ENCODE results near the gene IDUA.

Gene IDUA

DNA sequence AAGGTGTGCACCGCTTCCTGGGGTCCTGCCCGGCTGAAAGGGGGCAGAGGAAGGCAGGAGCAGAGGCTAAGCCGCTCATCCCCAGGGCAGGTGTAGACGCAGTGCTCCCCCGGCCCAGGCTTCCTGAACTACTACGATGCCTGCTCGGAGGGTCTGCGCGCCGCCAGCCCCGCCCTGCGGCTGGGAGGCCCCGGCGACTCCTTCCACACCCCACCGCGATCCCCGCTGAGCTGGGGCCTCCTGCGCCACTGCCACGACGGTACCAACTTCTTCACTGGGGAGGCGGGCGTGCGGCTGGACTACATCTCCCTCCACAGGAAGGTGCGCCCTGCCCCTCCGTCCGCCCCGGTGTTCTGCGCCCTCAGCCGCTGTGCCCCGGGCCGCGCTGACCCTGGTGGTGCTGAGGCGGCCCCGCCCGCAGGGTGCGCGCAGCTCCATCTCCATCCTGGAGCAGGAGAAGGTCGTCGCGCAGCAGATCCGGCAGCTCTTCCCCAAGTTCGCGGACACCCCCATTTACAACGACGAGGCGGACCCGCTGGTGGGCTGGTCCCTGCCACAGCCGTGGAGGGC lies 14.8 kb downstream of the IDUA start:
- TF ChIP-seq, protein P1, sequence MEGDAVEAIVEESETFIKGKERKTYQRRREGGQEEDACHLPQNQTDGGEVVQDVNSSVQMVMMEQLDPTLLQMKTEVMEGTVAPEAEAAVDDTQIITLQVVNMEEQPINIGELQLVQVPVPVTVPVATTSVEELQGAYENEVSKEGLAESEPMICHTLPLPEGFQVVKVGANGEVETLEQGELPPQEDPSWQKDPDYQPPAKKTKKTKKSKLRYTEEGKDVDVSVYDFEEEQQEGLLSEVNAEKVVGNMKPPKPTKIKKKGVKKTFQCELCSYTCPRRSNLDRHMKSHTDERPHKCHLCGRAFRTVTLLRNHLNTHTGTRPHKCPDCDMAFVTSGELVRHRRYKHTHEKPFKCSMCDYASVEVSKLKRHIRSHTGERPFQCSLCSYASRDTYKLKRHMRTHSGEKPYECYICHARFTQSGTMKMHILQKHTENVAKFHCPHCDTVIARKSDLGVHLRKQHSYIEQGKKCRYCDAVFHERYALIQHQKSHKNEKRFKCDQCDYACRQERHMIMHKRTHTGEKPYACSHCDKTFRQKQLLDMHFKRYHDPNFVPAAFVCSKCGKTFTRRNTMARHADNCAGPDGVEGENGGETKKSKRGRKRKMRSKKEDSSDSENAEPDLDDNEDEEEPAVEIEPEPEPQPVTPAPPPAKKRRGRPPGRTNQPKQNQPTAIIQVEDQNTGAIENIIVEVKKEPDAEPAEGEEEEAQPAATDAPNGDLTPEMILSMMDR (IDR thresholded peaks at IDR 0.05; ENCODE audit: extremely low read depth, missing control alignments) = no peak
- no peak for DNase-seq (ENCODE audit: low spot score)

DNA sequence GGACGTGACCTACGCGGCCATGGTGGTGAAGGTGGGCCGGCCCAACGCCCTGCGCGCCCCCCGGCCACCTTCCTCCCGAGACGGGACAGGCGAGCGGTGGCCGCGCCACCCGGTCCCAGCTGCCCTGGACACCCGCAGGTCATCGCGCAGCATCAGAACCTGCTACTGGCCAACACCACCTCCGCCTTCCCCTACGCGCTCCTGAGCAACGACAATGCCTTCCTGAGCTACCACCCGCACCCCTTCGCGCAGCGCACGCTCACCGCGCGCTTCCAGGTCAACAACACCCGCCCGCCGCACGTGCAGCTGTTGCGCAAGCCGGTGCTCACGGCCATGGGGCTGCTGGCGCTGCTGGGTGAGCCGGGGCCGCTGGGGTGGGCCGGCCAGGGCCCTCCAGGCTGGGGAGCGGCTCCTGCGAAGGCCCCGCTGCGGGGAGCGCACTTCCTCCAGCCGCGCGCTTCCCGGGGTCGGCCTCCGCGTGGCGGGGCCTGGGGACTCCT lies 15.3 kb downstream of the IDUA start:
- TF ChIP-seq, protein P1 (IDR thresholded peaks at IDR 0.05; ENCODE audit: extremely low read depth, missing control alignments) = no peak
- DNase-seq (ENCODE audit: low spot score) = no peak

DNA sequence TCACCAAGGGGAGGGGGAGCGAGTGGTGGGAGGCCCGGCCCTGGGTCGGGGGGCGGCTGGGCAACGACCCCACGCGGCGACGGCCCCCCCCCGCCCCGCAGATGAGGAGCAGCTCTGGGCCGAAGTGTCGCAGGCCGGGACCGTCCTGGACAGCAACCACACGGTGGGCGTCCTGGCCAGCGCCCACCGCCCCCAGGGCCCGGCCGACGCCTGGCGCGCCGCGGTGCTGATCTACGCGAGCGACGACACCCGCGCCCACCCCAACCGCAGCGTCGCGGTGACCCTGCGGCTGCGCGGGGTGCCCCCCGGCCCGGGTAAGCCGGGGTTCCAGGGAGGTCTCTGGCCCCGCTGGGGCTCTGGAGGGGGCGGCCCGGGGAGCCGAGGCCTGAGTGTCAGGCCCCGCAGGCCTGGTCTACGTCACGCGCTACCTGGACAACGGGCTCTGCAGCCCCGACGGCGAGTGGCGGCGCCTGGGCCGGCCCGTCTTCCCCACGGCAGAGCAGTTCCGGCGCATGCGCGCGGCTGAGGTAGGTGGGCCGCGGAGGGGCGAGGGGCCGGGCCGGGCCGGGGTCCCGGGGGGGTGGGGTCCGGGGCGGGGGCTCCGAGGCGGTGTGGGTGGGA lies 15.9 kb downstream of the IDUA start:
- DNase-seq (ENCODE audit: low spot score) = no peak
- TF ChIP-seq, protein P1 (IDR thresholded peaks at IDR 0.05; ENCODE audit: extremely low read depth, missing control alignments) = no peak

DNA sequence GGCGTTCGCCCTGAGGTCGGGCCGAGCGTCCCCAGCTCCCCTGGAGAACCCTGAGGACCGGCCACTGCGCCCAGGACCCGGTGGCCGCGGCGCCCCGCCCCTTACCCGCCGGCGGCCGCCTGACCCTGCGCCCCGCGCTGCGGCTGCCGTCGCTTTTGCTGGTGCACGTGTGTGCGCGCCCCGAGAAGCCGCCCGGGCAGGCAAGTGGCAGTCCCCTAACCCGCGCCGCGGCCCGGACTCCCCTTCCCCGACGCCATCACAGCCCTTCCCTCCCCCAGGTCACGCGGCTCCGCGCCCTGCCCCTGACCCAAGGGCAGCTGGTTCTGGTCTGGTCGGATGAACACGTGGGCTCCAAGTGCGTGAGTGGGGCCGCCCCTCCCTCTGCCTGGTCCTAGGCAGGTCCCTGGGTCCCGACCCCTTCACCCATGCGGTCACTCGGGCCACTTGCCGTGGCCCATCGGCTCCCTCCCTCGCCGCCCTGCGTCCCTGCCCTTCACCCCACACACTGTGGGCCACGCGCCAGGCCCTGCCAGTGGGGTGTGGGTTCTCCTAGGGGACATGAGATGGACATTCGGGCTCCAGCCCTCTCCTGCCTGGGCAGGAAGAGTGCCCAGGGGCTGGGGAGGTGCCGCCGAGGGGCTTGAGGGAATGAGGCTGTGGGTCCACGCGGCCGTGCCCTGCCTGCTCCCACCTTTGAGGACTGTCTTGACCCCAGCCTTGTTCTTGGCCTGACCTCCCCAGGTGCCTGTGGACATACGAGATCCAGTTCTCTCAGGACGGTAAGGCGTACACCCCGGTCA lies 16.6 kb downstream of the IDUA start:
- no peak for DNase-seq (ENCODE audit: low spot score)
- TF ChIP-seq, protein P1 (IDR thresholded peaks at IDR 0.05; ENCODE audit: extremely low read depth, missing control alignments) = no peak

DNA sequence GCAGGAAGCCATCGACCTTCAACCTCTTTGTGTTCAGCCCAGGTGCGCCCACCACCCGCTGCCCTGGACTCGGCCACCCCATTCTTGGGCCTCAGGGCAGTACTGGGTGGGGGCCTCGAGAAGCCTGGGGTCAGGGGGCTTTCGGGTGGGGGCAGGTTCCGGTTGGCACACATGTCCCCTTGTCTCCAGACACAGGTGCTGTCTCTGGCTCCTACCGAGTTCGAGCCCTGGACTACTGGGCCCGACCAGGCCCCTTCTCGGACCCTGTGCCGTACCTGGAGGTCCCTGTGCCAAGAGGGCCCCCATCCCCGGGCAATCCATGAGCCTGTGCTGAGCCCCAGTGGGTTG lies 17.2 kb downstream of the IDUA start:
- no peak for DNase-seq (ENCODE audit: low spot score)
- TF ChIP-seq, protein P1 (IDR thresholded peaks at IDR 0.05; ENCODE audit: extremely low read depth, missing control alignments) = no peak

DNA sequence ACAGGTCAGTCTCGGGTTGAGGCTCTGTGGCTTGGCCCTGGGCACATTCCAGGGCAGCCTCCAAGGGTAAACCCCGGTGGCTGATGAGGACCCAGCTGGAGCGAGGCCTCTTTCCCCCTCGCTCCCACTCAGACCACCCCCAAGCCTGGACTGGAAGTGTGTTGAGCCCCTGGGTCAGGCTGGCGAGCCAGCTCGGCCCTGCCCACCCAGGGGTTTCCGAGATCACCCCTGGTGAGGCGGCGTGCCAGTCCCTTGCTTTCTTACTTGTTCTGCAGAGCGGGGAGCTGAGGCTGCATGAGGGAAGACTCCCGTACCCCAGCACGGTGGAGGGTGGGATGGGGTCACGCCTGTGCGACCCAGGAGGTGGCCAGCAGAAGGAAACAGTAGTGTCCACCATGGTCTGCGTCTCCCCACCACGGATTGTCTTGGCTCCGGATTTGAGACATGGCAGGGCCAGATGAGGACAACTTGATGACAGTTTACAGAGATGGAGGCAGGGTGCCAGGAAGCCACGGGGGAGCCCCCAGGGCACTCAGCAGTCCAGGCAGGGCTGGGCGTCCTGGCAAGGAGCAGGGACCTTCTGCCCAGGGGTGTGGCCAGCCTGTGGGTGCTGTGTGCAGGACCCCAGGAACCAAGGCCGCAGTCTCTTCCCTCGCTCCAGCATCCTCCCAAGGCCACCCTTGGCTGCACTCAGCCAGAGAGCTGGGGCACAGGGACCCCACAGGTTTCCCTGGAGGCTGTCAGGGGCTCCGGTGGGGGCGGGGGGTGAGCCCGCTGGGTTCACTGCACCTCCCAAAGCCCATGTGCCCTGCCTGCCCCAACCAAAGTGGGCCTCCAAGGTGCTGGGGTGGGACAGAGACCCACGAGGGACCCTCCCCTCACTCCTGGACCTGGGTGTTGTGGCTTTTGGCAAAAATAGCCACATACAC lies 18.0 kb downstream of the IDUA start:
- DNase-seq (ENCODE audit: low spot score) = no peak
- TF ChIP-seq, protein P1 (IDR thresholded peaks at IDR 0.05; ENCODE audit: extremely low read depth, missing control alignments) = no peak
